H1 (cell line): Measurements from ENCODE around the gene OR5K2. TPM values are rescaled to one million over a fixed set of nuclear protein-coding genes. Genes with fewer than 3 reads are reported as not detected.

Experiments used
- CTCF ChIA-PET: fragments of 300-600 bp; sonication (Branson Sonifier 250); formaldehyde crosslinking; loops from one replicate; lab custom pipeline; 2021; ENCODE audit not compliant: partially characterized antibody; lab: Charles Lee
- POLR2A ChIA-PET: fragments of 300-600 bp; sonication (Branson Sonifier 250); formaldehyde crosslinking; loops from one replicate; lab custom pipeline; 2021; ENCODE audit warnings: inconsistent platforms; ENCODE audit not compliant: partially characterized antibody; lab: Charles Lee
- DNase-seq, 2 experiments: peaks; one replicate each; pipeline versions ENCODE4 v3.0.0 to v3.0.0-alpha.2; 2010 to 2022; ENCODE audit warnings: low spot score in 2 of 2, low read depth in 1 of 2, mixed read lengths in 1 of 2
- FAIRE-seq: peaks from 2 replicates; lab custom pipeline; 2011; peaks lifted over from hg19 to GRCh38; lab: Jason Lieb, UNC
- H2AFZ ChIP-seq: 2 replicates; pipeline ENCODE4 v1.8.1; 2012; ENCODE audit warnings: low read length, inconsistent platforms
- H2AK5ac ChIP-seq: 2 replicates; pipeline ENCODE4 v1.6.1; 2013; ENCODE audit warnings: low read depth, low read length
- H2BK120ac ChIP-seq: replicated peaks from 2 replicates; pipeline ENCODE3; 2013; ENCODE audit warnings: low read depth, low read length, inconsistent platforms
- H2BK12ac ChIP-seq: 2 replicates; pipeline ENCODE4 v1.6.1; 2013; ENCODE audit warnings: low read depth, low read length
- H2BK15ac ChIP-seq: 2 replicates; pipeline ENCODE4 v1.6.1; 2013; ENCODE audit warnings: low read length
- H2BK20ac ChIP-seq: 2 replicates; pipeline ENCODE4 v1.6.1; 2013; ENCODE audit warnings: low read length
- H2BK5ac ChIP-seq: 2 replicates; pipeline ENCODE4 v1.6.1; 2013; ENCODE audit warnings: low read depth, low read length
- H3K14ac ChIP-seq: 2 replicates; pipeline ENCODE4 v1.6.1; 2013; ENCODE audit warnings: inconsistent platforms; ENCODE audit not compliant: insufficient read length
- H3K18ac ChIP-seq: 2 replicates; pipeline ENCODE4 v1.6.1; 2013; ENCODE audit warnings: low read length; ENCODE audit errors: extremely low read depth
- H3K23ac ChIP-seq: 2 replicates; pipeline ENCODE4 v1.6.1; 2013; ENCODE audit warnings: inconsistent platforms; ENCODE audit not compliant: insufficient read length
- H3K23me2 ChIP-seq: 2 replicates; pipeline ENCODE4 v1.6.1; 2013; ENCODE audit warnings: low read depth, low read length
- H3K27ac ChIP-seq: 2 replicates; pipeline ENCODE4 v1.6.1; 2011; ENCODE audit warnings: low read depth, low read length, inconsistent platforms
- H3K27me3 ChIP-seq, 4 experiments: replicated peaks in 1 of 4; 1 replicate in 1 of 4; 2 replicates in 3 of 4; pipeline versions ENCODE4 v1.6.1 to v1.8.1; 2011 to 2013; ENCODE audit warnings: low read length in 3 of 4, mild to moderate bottlenecking in 3 of 4, inconsistent platforms in 2 of 4, mixed read lengths in 2 of 4, moderate library complexity in 1 of 4; ENCODE audit not compliant: control insufficient read depth in 3 of 4, insufficient read depth in 3 of 4; ENCODE audit errors: extremely low read depth in 1 of 4
- H3K36me3 ChIP-seq, 4 experiments: 2 replicates each; pipeline versions ENCODE4 v1.6.1 to v1.8.1; 2011 to 2013; ENCODE audit warnings: mild to moderate bottlenecking in 4 of 4, low read length in 3 of 4, moderate library complexity in 2 of 4, control low read depth in 1 of 4, inconsistent platforms in 1 of 4; ENCODE audit not compliant: insufficient read depth in 4 of 4, control insufficient read depth in 2 of 4
- H3K4ac ChIP-seq: replicated peaks from 2 replicates; pipeline ENCODE3; 2013; ENCODE audit warnings: low read length, low read depth, mixed read lengths, inconsistent platforms; ENCODE audit not compliant: insufficient read length
- H3K4me1 ChIP-seq, 4 experiments: replicated peaks in 1 of 4; 1 replicate in 1 of 4; 2 replicates in 3 of 4; pipeline versions ENCODE4 v1.6.1 to v1.8.1; 2011 to 2013; ENCODE audit warnings: low read length in 3 of 4, inconsistent platforms in 2 of 4, mixed read lengths in 1 of 4; ENCODE audit not compliant: insufficient read depth in 4 of 4, control insufficient read depth in 3 of 4
- H3K4me2 ChIP-seq, 2 experiments: 2 replicates each; pipeline versions ENCODE4 v1.6.1 to v1.8.1; 2011 to 2013; ENCODE audit warnings: low read depth in 2 of 2, low read length in 2 of 2, control low read depth in 1 of 2, inconsistent platforms in 1 of 2, mild to moderate bottlenecking in 1 of 2; ENCODE audit not compliant: insufficient read depth in 1 of 2
- H3K4me3 ChIP-seq, 4 experiments: fragments of 200-600, 300-600 bp in 1 of 4; sonication (generic), shearing (Covaris generic), sonication (Bioruptor Twin) in 1 of 4; 2 replicates each; pipeline versions ENCODE4 v1.5.1 to v1.8.1; 2011 to 2016; ENCODE audit warnings: low read length in 4 of 4, low read depth in 3 of 4, control low read depth in 2 of 4, inconsistent platforms in 2 of 4, mild to moderate bottlenecking in 2 of 4, mixed read lengths in 1 of 4, moderate library complexity in 1 of 4; ENCODE audit not compliant: insufficient read depth in 2 of 4; ENCODE audit errors: extremely low read depth in 1 of 4
- H3K56ac ChIP-seq: replicated peaks from 2 replicates; pipeline ENCODE3; 2013; ENCODE audit warnings: low read depth, mild to moderate bottlenecking, mixed read lengths, low read length, inconsistent platforms; ENCODE audit not compliant: insufficient read length
- H3K79me1 ChIP-seq: 2 replicates; pipeline ENCODE4 v1.6.1; 2013; ENCODE audit warnings: low read depth, low read length, control low read depth
- H3K79me2 ChIP-seq, 2 experiments: 2 replicates each; pipeline versions ENCODE4 v1.6.1 to v1.8.1; 2012 to 2013; ENCODE audit warnings: low read length in 2 of 2, mild to moderate bottlenecking in 2 of 2, inconsistent platforms in 1 of 2; ENCODE audit not compliant: insufficient read depth in 2 of 2, control insufficient read depth in 1 of 2
- H3K9ac ChIP-seq, 4 experiments: replicated peaks in 1 of 4; 1 replicate in 1 of 4; 2 replicates in 3 of 4; pipeline versions ENCODE4 v1.6.1 to v1.8.1; 2011 to 2013; ENCODE audit warnings: low read depth in 3 of 4, low read length in 3 of 4, control low read depth in 2 of 4, mild to moderate bottlenecking in 2 of 4, moderate library complexity in 2 of 4, inconsistent platforms in 1 of 4; ENCODE audit errors: extremely low read depth in 1 of 4
- H3K9me3 ChIP-seq, 2 experiments: 2 replicates each; pipeline versions ENCODE4 v1.6.1 to v1.8.1; 2012 to 2013; ENCODE audit warnings: mild to moderate bottlenecking in 2 of 2, moderate library complexity in 2 of 2, control low read depth in 1 of 2, inconsistent platforms in 1 of 2, low read depth in 1 of 2, low read length in 1 of 2, mixed read lengths in 1 of 2; ENCODE audit not compliant: insufficient read depth in 2 of 2
- H4K20me1 ChIP-seq, 2 experiments: replicated peaks in 1 of 2; 2 replicates each; pipeline versions ENCODE3 to v1.8.1; 2011 to 2013; ENCODE audit warnings: inconsistent platforms in 2 of 2, low read length in 2 of 2, mild to moderate bottlenecking in 1 of 2; ENCODE audit not compliant: insufficient read depth in 2 of 2, control insufficient read depth in 1 of 2
- H4K5ac ChIP-seq: 2 replicates; pipeline ENCODE4 v1.6.1; 2013; ENCODE audit warnings: low read length, low read depth, mixed read lengths, inconsistent platforms; ENCODE audit not compliant: insufficient read length
- H4K8ac ChIP-seq: 2 replicates; pipeline ENCODE4 v1.8.0; 2013; ENCODE audit warnings: mild to moderate bottlenecking, moderate library complexity, low read length, inconsistent platforms; ENCODE audit not compliant: insufficient read depth; ENCODE audit errors: extremely low read depth
- H4K91ac ChIP-seq: replicated peaks from 2 replicates; pipeline ENCODE3; 2013; ENCODE audit warnings: low read length, mixed read lengths, inconsistent platforms; ENCODE audit not compliant: insufficient read length
- ASH2L ChIP-seq: fragments of 200-600, 300-600 bp; sonication (generic); IDR thresholded peaks from one replicate; pipeline ENCODE4 v1.7.1; 2017; ENCODE audit warnings: low read length
- BACH1 ChIP-seq: IDR thresholded peaks from 2 replicates; pipeline ENCODE4 v1.6.1; 2012; ENCODE audit warnings: low read length, improper control_type of control experiment
- BCL11A ChIP-seq, 2 experiments: IDR thresholded peaks; one replicate each; pipeline ENCODE4 v1.6.1; 2011; ENCODE audit warnings: low read depth in 2 of 2, low read length in 2 of 2, mild to moderate bottlenecking in 2 of 2
- CBX8 ChIP-seq: fragments of 300-800, 300-1000 bp; sonication (generic); IDR thresholded peaks from 2 replicates; pipeline ENCODE4 v1.7.1; 2016; ENCODE audit warnings: low read depth, low read length, borderline replicate concordance
- CTBP2 ChIP-seq: IDR thresholded peaks from 2 replicates; pipeline ENCODE4 v1.7.0; 2011; ENCODE audit warnings: borderline replicate concordance, mild to moderate bottlenecking, moderate library complexity, mixed read lengths, low read length; ENCODE audit not compliant: insufficient read depth, insufficient read length
- EP300 ChIP-seq, 2 experiments: IDR thresholded peaks; 1 replicate in 1 of 2; 2 replicates in 1 of 2; pipeline ENCODE4 v1.6.1; 2011 to 2012; ENCODE audit warnings: low read depth in 2 of 2, low read length in 2 of 2, mild to moderate bottlenecking in 2 of 2, borderline replicate concordance in 1 of 2, inconsistent platforms in 1 of 2, moderate library complexity in 1 of 2
- HDAC2 ChIP-seq, 2 experiments: fragments of 300-600 bp in 1 of 2; sonication (generic) in 1 of 2; IDR thresholded peaks; 2 replicates each; pipeline ENCODE4 v1.6.1; 2011 to 2012; ENCODE audit warnings: low read depth in 2 of 2, low read length in 2 of 2, mild to moderate bottlenecking in 2 of 2, moderate library complexity in 2 of 2, borderline replicate concordance in 1 of 2, inconsistent platforms in 1 of 2
- KDM1A ChIP-seq: fragments of 200-600, 300-600 bp; sonication (generic); IDR thresholded peaks from 2 replicates; pipeline ENCODE4 v1.7.1; 2016; ENCODE audit warnings: mild to moderate bottlenecking, low read length, borderline replicate concordance
- KDM5A ChIP-seq: fragments of 200-600 bp; IDR thresholded peaks from 2 replicates; pipeline ENCODE4 v1.7.1; 2012; ENCODE audit warnings: mild to moderate bottlenecking, low read length, inconsistent platforms, mixed read lengths
- MAFK ChIP-seq: IDR thresholded peaks from 2 replicates; pipeline ENCODE4 v1.6.1; 2012; ENCODE audit warnings: low read depth, mild to moderate bottlenecking, improper control_type of control experiment, low read length
- POU5F1 ChIP-seq: IDR thresholded peaks from 2 replicates; pipeline ENCODE4 v1.6.1; 2011; ENCODE audit warnings: low read depth, mild to moderate bottlenecking, low read length, moderate library complexity
- SP1 ChIP-seq: IDR thresholded peaks from 2 replicates; pipeline ENCODE4 v1.6.1; 2011; ENCODE audit warnings: low read depth, low read length
- SP4 ChIP-seq: IDR thresholded peaks from 2 replicates; pipeline ENCODE4 v1.6.1; 2012; ENCODE audit warnings: low read length, inconsistent platforms
- SUZ12 ChIP-seq: fragments of 200-600 bp; sonication (generic); IDR thresholded peaks from 2 replicates; pipeline ENCODE4 v1.6.1; 2012; ENCODE audit warnings: mild to moderate bottlenecking, inconsistent platforms, low read length, moderate library complexity, mixed read lengths
- TAF7 ChIP-seq: optimal IDR thresholded peaks from 2 replicates; pipeline ENCODE3; 2011; ENCODE audit warnings: low read depth, mild to moderate bottlenecking, inconsistent platforms, low read length, moderate library complexity, borderline replicate concordance
- WGBS, 2 experiments: shearing (Covaris generic) in 1 of 2; methylation state at CpG; one replicate each; pipeline versions ENCODE4 v1.1.6 to v1.1.7; 2013 to 2015; ENCODE audit warnings: low lambda C conversion rate in 2 of 2, mixed read lengths in 2 of 2, inconsistent platforms in 1 of 2, low coverage in 1 of 2, missing lambda C conversion rate in 1 of 2; ENCODE audit not compliant: insufficient replicate concordance in 2 of 2, insufficient coverage in 1 of 2, insufficient read length in 1 of 2; ENCODE audit errors: extremely low coverage in 1 of 2, missing lambda C conversion rate in 1 of 2; 5-methylcytosine and 5-hydroxymethylcytosine counted together
- polyA plus RNA-seq, 7 experiments: library from polyadenylated mRNA; depleted of rRNA in 3 of 7; stranded (reverse) in 5 of 7; unstranded in 2 of 7; fragments of >200 nt in 5 of 7; fragments of 200-250 nt in 2 of 7; gene quantifications; 1 replicate in 5 of 7; 2 replicates in 1 of 7; 4 replicates in 1 of 7; pipeline versions ENCODE4 v1.2.1 to v1.2.3, GENCODE V29; 2011 to 2013; ENCODE audit warnings: missing spikeins in 2 of 7, mixed read lengths in 2 of 7
- total RNA-seq: library from RNA; stranded (reverse); fragmentation: NEBNext Ultra II Directional; extraction: Animal tissue kit (Norgen Biotek cat#: 25700); gene quantifications from 2 replicates; pipeline ENCODE4 v1.2.1, GENCODE V29; 2021

Gene OR5K2
- total and polyA plus RNA-seq, 2 of the 8 experiments (the other 6 are each of a cell fraction or from before 2014, with no cell fraction given): not detected

DNA sequence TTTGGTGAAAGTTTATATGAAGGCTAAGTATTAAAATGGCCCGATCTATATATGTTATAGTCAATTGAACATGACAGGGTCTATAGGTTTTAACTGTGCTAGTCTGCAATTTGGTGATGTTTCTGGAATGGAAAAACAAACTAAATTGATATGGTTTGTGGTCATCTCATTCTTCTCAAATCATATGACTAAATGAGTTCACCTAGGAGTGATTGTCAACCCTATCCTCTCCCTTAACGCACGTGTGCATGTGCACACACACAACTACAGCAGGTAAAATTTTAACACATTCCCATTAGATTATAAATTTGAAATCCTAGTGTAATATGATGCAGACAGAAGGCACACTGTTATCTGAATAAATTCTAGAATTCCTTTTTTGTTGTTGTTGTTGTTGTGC is 16.3 kb downstream of the OR5K2 start:
- no peak overlapping the region for H4K91ac ChIP-seq
- H2AFZ ChIP-seq: no peak overlapping the region
- H3K9ac ChIP-seq: no peak overlapping the region
- H3K27me3 ChIP-seq: no peaks in the 10 kb centered on the region
- no peak overlapping the region for H2AK5ac ChIP-seq
- H2BK15ac ChIP-seq: no peak overlapping the region
- H3K18ac ChIP-seq: no peak overlapping the region
- peaks cover 0 to 5% of the 10 kb centered on the region in 2 experiments; a peak in 1 of 4 replicates for H3K79me2 ChIP-seq
- H3K79me1 ChIP-seq: no peaks in the 10 kb centered on the region
- ChIA-PET POLR2A (interaction anchor here (0.8 to 1.1 kb wide), 2 partner anchors 10 to 188 kb away, joined by 3 to 4 read pairs; no protein-coding TSS in a partner anchor), CTCF (no interaction called here)
- no peaks in the 10 kb centered on the region for H3K23me2 ChIP-seq
- no peak overlapping the region for H2BK120ac ChIP-seq
- H3K4ac ChIP-seq: no peak overlapping the region
- H2BK20ac ChIP-seq: no peak overlapping the region
- H4K20me1 ChIP-seq: no peaks in the 10 kb centered on the region
- H2BK5ac ChIP-seq: no peak overlapping the region
- H4K5ac ChIP-seq: no peak overlapping the region
- no peak for FAIRE-seq
- H3K4me2 ChIP-seq: no peak overlapping the region
- H3K27ac ChIP-seq: no peak overlapping the region
- H3K9me3 ChIP-seq: no peaks in the 10 kb centered on the region
- H3K14ac ChIP-seq: no peak overlapping the region
- H3K4me3 ChIP-seq: no peak overlapping the region
- no peak overlapping the region for H2BK12ac ChIP-seq
- no peaks in the 10 kb centered on the region for H3K4me1 ChIP-seq
- WGBS, 2 experiments: 96% methylated on average over 3 of the region's 3 CpGs; no CpG with 5 or more reads in 1 of the 2 experiments
- H4K8ac ChIP-seq: no peak overlapping the region
- DNase-seq: no peak
- H3K36me3 ChIP-seq: peaks cover 0 to 22% (median 8%) of the 10 kb centered on the region in 4 experiments; a peak in 5 of 8 replicates
- no peak overlapping the region for H3K23ac ChIP-seq
- H3K56ac ChIP-seq: no peak overlapping the region
- TF ChIP-seq TAF7 (no peak), KDM1A (no peak), BCL11A (IDR thresholded peaks at IDR 0.05; ENCODE audit: low read depth in 2 of 2, low read length in 2 of 2) (no peak), HDAC2 (IDR thresholded peaks at IDR 0.05; ENCODE audit: borderline replicate concordance in 1 of 2, low read depth in 2 of 2, low read length in 2 of 2) (no peak), ASH2L (no peak), MAFK (no peak), CBX8 (no peak), KDM5A (no peak), SUZ12 (no peak), EP300 (IDR thresholded peaks at IDR 0.05; ENCODE audit: borderline replicate concordance in 1 of 2, low read depth in 2 of 2, low read length in 2 of 2) (no peak), POU5F1 (no peak), BACH1 (no peak), SP1 (no peak), SP4 (no peak), CTBP2 (no peak)
